HEK293 (cell line): ENCODE measurements around the gene HECA.

Experiments used
- CTCF ChIA-PET: fragments of 350-600 bp; formaldehyde crosslinking; extraction: SDS; loops from one replicate; lab custom pipeline; 2021; ENCODE audit warnings: antibody characterized with exemption; lab: Yijun Ruan, JAX
- POLR2A ChIA-PET: fragments of 300-600 bp; formaldehyde crosslinking; extraction: SDS; loops from one replicate; lab custom pipeline; 2020; ENCODE audit warnings: antibody characterized with exemption, inconsistent platforms; lab: Yijun Ruan, JAX
- H3K27ac ChIP-seq: fragments of 200-500 bp; sonication (Bioruptor generic); 2 replicates; pipeline ENCODE4 v1.5.1; 2014; ENCODE audit warnings: low read depth, low read length, control low read depth, inconsistent platforms; ENCODE audit errors: extremely low read depth
- H3K36me3 ChIP-seq, 2 experiments: fragments of 200-500 bp in 1 of 2; sonication (Bioruptor generic) in 1 of 2; 1 replicate in 1 of 2; 2 replicates in 1 of 2; pipeline ENCODE4 v1.5.1; 2014 to 2017; ENCODE audit warnings: inconsistent platforms in 2 of 2, low read length in 2 of 2; ENCODE audit not compliant: control insufficient read depth in 2 of 2, insufficient read depth in 1 of 2
- H3K4me1 ChIP-seq: fragments of 200-500 bp; sonication (Bioruptor generic); 2 replicates; pipeline ENCODE4 v1.5.1; 2014; ENCODE audit warnings: mild to moderate bottlenecking, low read length, inconsistent platforms; ENCODE audit not compliant: control insufficient read depth, insufficient read depth
- H3K4me3 ChIP-seq: 2 replicates; pipeline ENCODE4 v1.5.1; 2011; ENCODE audit warnings: low read depth, mild to moderate bottlenecking, control low read depth, low read length, moderate library complexity
- H3K9me3 ChIP-seq: fragments of 200-500 bp; sonication (Bioruptor generic); 2 replicates; pipeline ENCODE4 v1.5.1; 2014; ENCODE audit warnings: low read depth, low read length, inconsistent platforms; ENCODE audit not compliant: control insufficient read depth, insufficient read depth
- MZF1 ChIP-seq: fragments of 450-650 bp; formaldehyde crosslinking; IDR thresholded peaks from 2 replicates; pipeline ENCODE4 v1.5.1; 2017; ENCODE audit warnings: missing biosample characterization, missing genetic modification characterization, borderline replicate concordance
- SETDB1 ChIP-seq: IDR thresholded peaks from one replicate; pipeline ENCODE4 v1.6.1; 2017; ENCODE audit warnings: mild to moderate bottlenecking, low read length, moderate library complexity, mixed read lengths; ENCODE audit not compliant: insufficient read length
- TCF7L2 ChIP-seq: IDR thresholded peaks from 2 replicates; pipeline ENCODE4 v1.6.1; 2011; ENCODE audit warnings: low read depth, mild to moderate bottlenecking, inconsistent platforms, low read length, moderate library complexity, borderline replicate concordance
- ZFP37 ChIP-seq: fragments of 450-650 bp; formaldehyde crosslinking; IDR thresholded peaks from 2 replicates; pipeline ENCODE4 v1.5.1; 2016; ENCODE audit warnings: missing biosample characterization, missing genetic modification characterization
- ZNF112 ChIP-seq: fragments of 450-650 bp; formaldehyde crosslinking; IDR thresholded peaks from 2 replicates; pipeline ENCODE4 v1.5.0; 2017; ENCODE audit warnings: missing biosample characterization, missing genetic modification characterization
- ZNF133 ChIP-seq: fragments of 450-650 bp; formaldehyde crosslinking; IDR thresholded peaks from 2 replicates; pipeline ENCODE4 v1.5.1; 2016; ENCODE audit warnings: missing biosample characterization, missing genetic modification characterization
- ZNF184 ChIP-seq: fragments of 450-650 bp; IDR thresholded peaks from 2 replicates; pipeline ENCODE4 v1.5.1; 2018; ENCODE audit warnings: missing biosample characterization, mild to moderate bottlenecking, missing genetic modification characterization
- ZNF202 ChIP-seq: fragments of 450-650 bp; formaldehyde crosslinking; IDR thresholded peaks from 2 replicates; pipeline ENCODE4 v1.5.1; 2016; ENCODE audit warnings: missing biosample characterization, missing genetic modification characterization, borderline replicate concordance
- ZNF311 ChIP-seq: fragments of 450-650 bp; formaldehyde crosslinking; IDR thresholded peaks from 2 replicates; pipeline ENCODE4 v1.5.1; 2017; ENCODE audit warnings: missing biosample characterization, missing genetic modification characterization, borderline replicate concordance
- ZNF426 ChIP-seq: fragments of 450-650 bp; formaldehyde crosslinking; IDR thresholded peaks from 2 replicates; pipeline ENCODE4 v1.5.1; 2017; ENCODE audit warnings: missing biosample characterization, missing genetic modification characterization, mild to moderate bottlenecking, inconsistent platforms, moderate library complexity
- ZNF530 ChIP-seq: fragments of 450-650 bp; formaldehyde crosslinking; IDR thresholded peaks from 2 replicates; pipeline ENCODE4 v1.5.1; 2016; ENCODE audit warnings: low read depth, missing biosample characterization, missing genetic modification characterization
- ZNF600 ChIP-seq: fragments of 450-650 bp; formaldehyde crosslinking; IDR thresholded peaks from 2 replicates; pipeline ENCODE4 v1.5.1; 2016; ENCODE audit warnings: missing biosample characterization, missing genetic modification characterization
- ZNF664 ChIP-seq: fragments of 450-650 bp; formaldehyde crosslinking; IDR thresholded peaks from 2 replicates; pipeline ENCODE4 v1.5.1; 2016; ENCODE audit warnings: missing biosample characterization, missing genetic modification characterization
- ZNF670 ChIP-seq: fragments of 450-650 bp; formaldehyde crosslinking; IDR thresholded peaks from 2 replicates; pipeline ENCODE4 v1.5.1; 2016; ENCODE audit warnings: missing biosample characterization, missing genetic modification characterization, low read depth
- ZNF677 ChIP-seq: fragments of 450-650 bp; IDR thresholded peaks from 2 replicates; pipeline ENCODE4 v1.5.0; 2018; ENCODE audit warnings: missing biosample characterization, mild to moderate bottlenecking, missing genetic modification characterization, moderate library complexity
- ZNF747 ChIP-seq: fragments of 450-650 bp; formaldehyde crosslinking; IDR thresholded peaks from 2 replicates; pipeline ENCODE4 v1.5.1; 2016; ENCODE audit warnings: missing biosample characterization, missing genetic modification characterization
- ZNF830 ChIP-seq: fragments of 450-650 bp; IDR thresholded peaks from 2 replicates; pipeline ENCODE4 v1.5.0; 2018; ENCODE audit warnings: missing biosample characterization, missing genetic modification characterization, low read depth, mild to moderate bottlenecking, moderate library complexity
- TF ChIP-seq, protein P1 (sequence below): fragments of 450-650 bp; formaldehyde crosslinking; IDR thresholded peaks from 2 replicates; pipeline ENCODE4 v1.5.1; 2016; ENCODE audit warnings: missing biosample characterization, missing genetic modification characterization
- TF ChIP-seq, protein P2 (sequence below): fragments of 450-650 bp; formaldehyde crosslinking; IDR thresholded peaks from 2 replicates; pipeline ENCODE4 v1.5.1; 2016; ENCODE audit warnings: missing biosample characterization, missing genetic modification characterization
- TF ChIP-seq, protein P3 (sequence below): fragments of 450-650 bp; formaldehyde crosslinking; IDR thresholded peaks from 2 replicates; pipeline ENCODE4 v1.5.1; 2016; ENCODE audit warnings: missing biosample characterization, missing genetic modification characterization
- TF ChIP-seq, protein P4 (sequence below): fragments of 450-650 bp; formaldehyde crosslinking; IDR thresholded peaks from 2 replicates; pipeline ENCODE4 v1.5.1; 2017; ENCODE audit warnings: missing biosample characterization, missing genetic modification characterization
- TF ChIP-seq, protein P5 (sequence below): fragments of 450-650 bp; formaldehyde crosslinking; IDR thresholded peaks from 2 replicates; pipeline ENCODE4 v1.5.1; 2016; ENCODE audit warnings: missing biosample characterization, missing genetic modification characterization

The HECA gene

DNA sequence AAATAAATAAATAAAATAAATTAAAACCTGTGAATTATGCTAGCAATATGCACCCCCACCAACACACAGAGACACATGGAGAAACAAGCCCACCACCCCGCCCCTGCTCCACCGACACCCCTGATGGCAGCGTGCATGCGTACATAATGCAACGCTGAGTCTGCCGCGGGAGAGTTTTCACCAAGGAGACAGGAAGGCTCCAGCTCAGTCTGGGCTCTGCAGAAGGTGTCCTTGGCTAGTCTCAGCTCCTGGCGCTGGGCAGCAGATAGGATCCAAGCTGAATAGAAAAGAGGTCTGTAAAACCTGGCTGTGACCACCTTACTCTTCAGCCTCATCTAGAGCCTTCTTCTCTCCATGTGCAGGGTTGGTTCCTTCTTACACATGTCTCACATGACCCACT, 26.5 kb upstream of the HECA start:
- no peaks in the 10 kb centered on the region for H3K36me3 ChIP-seq
- H3K4me3 ChIP-seq = no peak overlapping the region
- peaks cover 3% of the 10 kb centered on the region; the same call in 1 of the 2 replicates for H3K4me1 ChIP-seq
- POLR2A ChIA-PET = no interaction called here
- CTCF ChIA-PET = no interaction called here
- H3K9me3 ChIP-seq = no peaks in the 10 kb centered on the region
- no peak overlapping the region for H3K27ac ChIP-seq
- no peak for TF ChIP-seq ZNF530 (tag by site-specific recombination)
- TF ChIP-seq, protein P1, sequence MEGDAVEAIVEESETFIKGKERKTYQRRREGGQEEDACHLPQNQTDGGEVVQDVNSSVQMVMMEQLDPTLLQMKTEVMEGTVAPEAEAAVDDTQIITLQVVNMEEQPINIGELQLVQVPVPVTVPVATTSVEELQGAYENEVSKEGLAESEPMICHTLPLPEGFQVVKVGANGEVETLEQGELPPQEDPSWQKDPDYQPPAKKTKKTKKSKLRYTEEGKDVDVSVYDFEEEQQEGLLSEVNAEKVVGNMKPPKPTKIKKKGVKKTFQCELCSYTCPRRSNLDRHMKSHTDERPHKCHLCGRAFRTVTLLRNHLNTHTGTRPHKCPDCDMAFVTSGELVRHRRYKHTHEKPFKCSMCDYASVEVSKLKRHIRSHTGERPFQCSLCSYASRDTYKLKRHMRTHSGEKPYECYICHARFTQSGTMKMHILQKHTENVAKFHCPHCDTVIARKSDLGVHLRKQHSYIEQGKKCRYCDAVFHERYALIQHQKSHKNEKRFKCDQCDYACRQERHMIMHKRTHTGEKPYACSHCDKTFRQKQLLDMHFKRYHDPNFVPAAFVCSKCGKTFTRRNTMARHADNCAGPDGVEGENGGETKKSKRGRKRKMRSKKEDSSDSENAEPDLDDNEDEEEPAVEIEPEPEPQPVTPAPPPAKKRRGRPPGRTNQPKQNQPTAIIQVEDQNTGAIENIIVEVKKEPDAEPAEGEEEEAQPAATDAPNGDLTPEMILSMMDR (tag by site-specific recombination) = no peak
- TF ChIP-seq ZNF600 (tag by site-specific recombination) = no peak
- TF ChIP-seq ZNF747 (tag by site-specific recombination) = no peak
- TF ChIP-seq ZNF830 (tag by site-specific recombination) = no peak
- TF ChIP-seq ZNF202 = no peak
- TF ChIP-seq, protein P2, sequence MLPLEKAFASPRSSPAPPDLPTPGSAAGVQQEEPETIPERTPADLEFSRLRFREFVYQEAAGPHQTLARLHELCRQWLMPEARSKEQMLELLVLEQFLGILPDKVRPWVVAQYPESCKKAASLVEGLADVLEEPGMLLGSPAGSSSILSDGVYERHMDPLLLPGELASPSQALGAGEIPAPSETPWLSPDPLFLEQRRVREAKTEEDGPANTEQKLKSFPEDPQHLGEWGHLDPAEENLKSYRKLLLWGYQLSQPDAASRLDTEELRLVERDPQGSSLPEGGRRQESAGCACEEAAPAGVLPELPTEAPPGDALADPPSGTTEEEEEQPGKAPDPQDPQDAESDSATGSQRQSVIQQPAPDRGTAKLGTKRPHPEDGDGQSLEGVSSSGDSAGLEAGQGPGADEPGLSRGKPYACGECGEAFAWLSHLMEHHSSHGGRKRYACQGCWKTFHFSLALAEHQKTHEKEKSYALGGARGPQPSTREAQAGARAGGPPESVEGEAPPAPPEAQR (tag by site-specific recombination) = no peak
- TF ChIP-seq ZNF311 = no peak
- TF ChIP-seq MZF1 (tag by site-specific recombination) = no peak
- no peak for TF ChIP-seq ZNF112 (tag by site-specific recombination)
- TF ChIP-seq ZNF133 (tag by site-specific recombination) = no peak
- TF ChIP-seq, protein P3, sequence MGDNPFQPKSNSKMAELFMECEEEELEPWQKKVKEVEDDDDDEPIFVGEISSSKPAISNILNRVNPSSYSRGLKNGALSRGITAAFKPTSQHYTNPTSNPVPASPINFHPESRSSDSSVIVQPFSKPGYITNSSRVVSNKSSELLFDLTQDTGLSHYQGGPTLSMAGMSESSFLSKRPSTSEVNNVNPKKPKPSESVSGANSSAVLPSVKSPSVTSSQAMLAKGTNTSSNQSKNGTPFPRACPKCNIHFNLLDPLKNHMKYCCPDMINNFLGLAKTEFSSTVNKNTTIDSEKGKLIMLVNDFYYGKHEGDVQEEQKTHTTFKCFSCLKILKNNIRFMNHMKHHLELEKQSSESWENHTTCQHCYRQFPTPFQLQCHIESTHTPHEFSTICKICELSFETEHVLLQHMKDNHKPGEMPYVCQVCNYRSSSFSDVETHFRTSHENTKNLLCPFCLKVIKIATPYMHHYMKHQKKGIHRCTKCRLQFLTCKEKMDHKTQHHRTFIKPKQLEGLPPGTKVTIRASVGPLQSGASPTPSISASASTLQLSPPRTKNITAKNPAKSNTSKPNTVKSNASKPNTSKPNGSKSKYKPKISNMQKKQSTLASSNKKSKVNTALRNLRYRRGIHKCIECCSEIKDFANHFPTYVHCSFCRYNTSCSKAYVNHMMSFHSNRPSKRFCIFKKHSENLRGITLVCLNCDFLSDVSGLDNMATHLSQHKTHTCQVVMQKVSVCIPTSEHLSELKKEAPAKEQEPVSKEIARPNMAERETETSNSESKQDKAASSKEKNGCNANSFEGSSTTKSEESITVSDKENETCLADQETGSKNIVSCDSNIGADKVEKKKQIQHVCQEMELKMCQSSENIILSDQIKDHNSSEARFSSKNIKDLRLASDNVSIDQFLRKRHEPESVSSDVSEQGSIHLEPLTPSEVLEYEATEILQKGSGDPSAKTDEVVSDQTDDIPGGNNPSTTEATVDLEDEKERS (tag by site-specific recombination) = no peak
- no peak for TF ChIP-seq ZNF426 (tag by site-specific recombination)
- no peak for TF ChIP-seq ZNF670
- TF ChIP-seq ZNF184 (tag by site-specific recombination) = no peak
- TF ChIP-seq, all 188 proteins: peak for 0

DNA sequence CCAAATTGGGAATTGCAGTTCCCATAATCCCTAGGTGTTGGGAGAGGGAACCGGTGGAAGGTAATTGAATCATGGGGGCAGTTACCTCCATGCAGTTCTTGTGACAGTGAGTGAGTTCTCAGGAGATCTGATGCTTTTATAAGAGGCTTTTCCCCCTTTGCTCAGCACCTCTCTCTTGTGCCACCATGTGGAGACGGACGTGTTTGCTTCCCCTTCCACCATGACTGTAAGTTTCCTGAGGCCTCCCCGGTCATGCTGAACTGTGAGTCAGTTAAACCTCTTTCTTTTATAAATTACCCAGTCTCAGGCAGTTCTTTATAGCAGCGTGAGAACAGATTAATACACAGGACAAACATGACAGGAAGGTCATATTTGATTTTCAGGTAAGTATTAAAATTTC, 25.3 kb upstream of the HECA start:
- H3K4me1 ChIP-seq = peaks cover 5% of the 10 kb centered on the region; the same call in 1 of the 2 replicates
- ChIA-PET CTCF (interaction anchor here (0.7 to 1.2 kb wide), 4 partner anchors 28 to 305 kb away, joined by 3 to 4 read pairs (median 3); no protein-coding TSS in a partner anchor), POLR2A (no interaction called here)
- H3K9me3 ChIP-seq = no peaks in the 10 kb centered on the region
- no peaks in the 10 kb centered on the region for H3K36me3 ChIP-seq
- no peak overlapping the region for H3K4me3 ChIP-seq
- no peak overlapping the region for H3K27ac ChIP-seq
- TF ChIP-seq ZFP37 (tag by site-specific recombination) = no peak
- TF ChIP-seq, protein P2 (tag by site-specific recombination) = no peak
- no peak for TF ChIP-seq TCF7L2
- TF ChIP-seq SETDB1 = no peak
- TF ChIP-seq, protein P4, sequence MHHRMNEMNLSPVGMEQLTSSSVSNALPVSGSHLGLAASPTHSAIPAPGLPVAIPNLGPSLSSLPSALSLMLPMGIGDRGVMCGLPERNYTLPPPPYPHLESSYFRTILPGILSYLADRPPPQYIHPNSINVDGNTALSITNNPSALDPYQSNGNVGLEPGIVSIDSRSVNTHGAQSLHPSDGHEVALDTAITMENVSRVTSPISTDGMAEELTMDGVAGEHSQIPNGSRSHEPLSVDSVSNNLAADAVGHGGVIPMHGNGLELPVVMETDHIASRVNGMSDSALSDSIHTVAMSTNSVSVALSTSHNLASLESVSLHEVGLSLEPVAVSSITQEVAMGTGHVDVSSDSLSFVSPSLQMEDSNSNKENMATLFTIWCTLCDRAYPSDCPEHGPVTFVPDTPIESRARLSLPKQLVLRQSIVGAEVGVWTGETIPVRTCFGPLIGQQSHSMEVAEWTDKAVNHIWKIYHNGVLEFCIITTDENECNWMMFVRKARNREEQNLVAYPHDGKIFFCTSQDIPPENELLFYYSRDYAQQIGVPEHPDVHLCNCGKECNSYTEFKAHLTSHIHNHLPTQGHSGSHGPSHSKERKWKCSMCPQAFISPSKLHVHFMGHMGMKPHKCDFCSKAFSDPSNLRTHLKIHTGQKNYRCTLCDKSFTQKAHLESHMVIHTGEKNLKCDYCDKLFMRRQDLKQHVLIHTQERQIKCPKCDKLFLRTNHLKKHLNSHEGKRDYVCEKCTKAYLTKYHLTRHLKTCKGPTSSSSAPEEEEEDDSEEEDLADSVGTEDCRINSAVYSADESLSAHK (tag by site-specific recombination) = no peak
- no peak for TF ChIP-seq ZNF677
- no peak for TF ChIP-seq ZNF664
- TF ChIP-seq, protein P5, sequence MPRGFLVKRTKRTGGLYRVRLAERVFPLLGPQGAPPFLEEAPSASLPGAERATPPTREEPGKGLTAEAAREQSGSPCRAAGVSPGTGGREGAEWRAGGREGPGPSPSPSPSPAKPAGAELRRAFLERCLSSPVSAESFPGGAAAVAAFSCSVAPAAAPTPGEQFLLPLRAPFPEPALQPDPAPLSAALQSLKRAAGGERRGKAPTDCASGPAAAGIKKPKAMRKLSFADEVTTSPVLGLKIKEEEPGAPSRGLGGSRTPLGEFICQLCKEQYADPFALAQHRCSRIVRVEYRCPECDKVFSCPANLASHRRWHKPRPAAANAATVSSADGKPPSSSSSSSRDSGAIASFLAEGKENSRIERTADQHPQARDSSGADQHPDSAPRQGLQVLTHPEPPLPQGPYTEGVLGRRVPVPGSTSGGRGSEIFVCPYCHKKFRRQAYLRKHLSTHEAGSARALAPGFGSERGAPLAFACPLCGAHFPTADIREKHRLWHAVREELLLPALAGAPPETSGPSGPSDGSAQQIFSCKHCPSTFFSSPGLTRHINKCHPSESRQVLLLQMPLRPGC = no peak
